ENCODE measurements around the gene RIMS4. TPM values are rescaled to one million over a fixed set of nuclear protein-coding genes. Genes with fewer than 3 reads are reported as not detected.
"Not testable (repeated sequence)": the region's sequence is repeated elsewhere in the genome, so short reads cannot be mapped to it uniquely, and the experiment has no call there.

Gene RIMS4
- total RNA-seq, 1 donor from 2014 or later: not detected

DNA sequence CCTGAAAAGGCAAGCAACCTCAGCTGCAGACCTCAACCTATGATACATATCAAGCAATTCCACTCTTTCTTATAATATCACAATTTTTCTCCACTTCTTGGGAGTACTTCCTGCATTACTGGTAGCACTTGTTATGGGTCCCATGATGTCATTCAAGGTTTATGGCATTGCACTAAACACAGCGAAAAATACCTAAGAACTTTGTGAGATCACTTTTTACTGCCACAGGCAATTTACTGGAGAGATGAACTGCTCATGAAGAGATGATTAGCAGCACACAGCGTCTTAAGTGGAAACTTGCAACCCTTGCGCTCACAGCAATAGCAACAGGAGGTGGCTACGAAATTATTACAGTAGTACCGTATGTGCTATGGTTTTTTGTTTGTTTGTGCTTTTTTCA lies 19.3 kb upstream of the RIMS4 start:
- no peak for DNase-seq (ENCODE audit: low read depth)
- no peaks in the 10 kb centered on the region for H3K36me3 ChIP-seq (ENCODE audit: control insufficient read depth, insufficient read depth, low read length)
- no peak overlapping the region for H3K4me3 ChIP-seq (ENCODE audit: low read depth, low read length)
- TF ChIP-seq CTCF (IDR thresholded peaks at IDR 0.05; ENCODE audit: insufficient read depth, low read length, poor library complexity, severe bottlenecking): no peak
- H3K27me3 ChIP-seq (ENCODE audit: control insufficient read depth, insufficient read depth, low read length): peaks cover 3% of the 10 kb centered on the region

- TF ChIP-seq CTCF (IDR thresholded peaks at IDR 0.05; ENCODE audit: insufficient read depth, low read length, poor library complexity, severe bottlenecking): no peak
- no peak for DNase-seq (ENCODE audit: low read depth)
- Histone ChIP-seq H3K36me3 (ENCODE audit: control insufficient read depth, insufficient read depth, low read length) (no peaks in the 10 kb centered on the region), H3K27me3 (ENCODE audit: control insufficient read depth, insufficient read depth, low read length) (peaks cover 3% of the 10 kb centered on the region), H3K4me3 (ENCODE audit: low read depth, low read length) (no peak overlapping the region)
These were observed 18.3 kb upstream of the RIMS4 start for GRCh38 chr20:44828640-44829039.

- DNase-seq (ENCODE audit: low read depth): no peak
- Histone ChIP-seq H3K36me3 (ENCODE audit: control insufficient read depth, insufficient read depth, low read length) (no peaks in the 10 kb centered on the region), H3K4me3 (ENCODE audit: low read depth, low read length) (no peak overlapping the region), H3K27me3 (ENCODE audit: control insufficient read depth, insufficient read depth, low read length) (no peaks in the 10 kb centered on the region)
- no peak for TF ChIP-seq CTCF (IDR thresholded peaks at IDR 0.05; ENCODE audit: insufficient read depth, low read length, poor library complexity, severe bottlenecking)
These were observed 17.1 kb upstream of the RIMS4 start for GRCh38 chr20:44827401-44827800.

GRCh38 chr20:44821576-44821975 lies 11.2 kb upstream of the RIMS4 start:
- not testable (repeated sequence) for H3K27me3 ChIP-seq (ENCODE audit: control insufficient read depth, insufficient read depth, low read length); DNase-seq (ENCODE audit: low read depth); H3K4me3 ChIP-seq (ENCODE audit: low read depth, low read length); H3K36me3 ChIP-seq (ENCODE audit: control insufficient read depth, insufficient read depth, low read length)

- no peak for TF ChIP-seq CTCF (IDR thresholded peaks at IDR 0.05; ENCODE audit: insufficient read depth, low read length, poor library complexity, severe bottlenecking)
- no peaks in the 10 kb centered on the region for H3K36me3 ChIP-seq (ENCODE audit: control insufficient read depth, insufficient read depth, low read length)
These were observed 9.6 kb upstream of the RIMS4 start for GRCh38 chr20:44819936-44820335.

GRCh38 chr20:44817143-44817910 lies 7.0 kb upstream of the RIMS4 start:
- no peak for DNase-seq (ENCODE audit: low read depth)
- Histone ChIP-seq H3K36me3 (ENCODE audit: control insufficient read depth, insufficient read depth, low read length) (no peaks in the 10 kb centered on the region), H3K4me3 (ENCODE audit: low read depth, low read length) (no peak overlapping the region), H3K27me3 (ENCODE audit: control insufficient read depth, insufficient read depth, low read length) (peaks cover 7% of the 10 kb centered on the region)
- TF ChIP-seq CTCF (IDR thresholded peaks at IDR 0.05; ENCODE audit: insufficient read depth, low read length, poor library complexity, severe bottlenecking): no peak

More at GRCh38 chr20:44819936-44820335, 9.6 kb upstream of the RIMS4 start:
- peaks cover 4% of the 10 kb centered on the region for H3K27me3 ChIP-seq (ENCODE audit: control insufficient read depth, insufficient read depth, low read length)
- DNase-seq (ENCODE audit: low read depth): no peak
- H3K4me3 ChIP-seq (ENCODE audit: low read depth, low read length): no peak overlapping the region

Data from kidney epithelial cell (primary cell).